DMS153 (cell line): ENCODE measurements around the gene TADA3.
A peak's percentile ranks its signal among the peaks of the same experiment; 100 is the strongest.

ENCODE experiments used
- DNase-seq: peaks from one replicate; lab custom pipeline; 2025; lab: John Stamatoyannopoulos, UW

The TADA3 gene

GRCh38 chr3:9760779-9761505 lies 31.3 kb downstream of the TADA3 start:
- DNase-seq: no peak

GRCh38 chr3:9757427-9757826 lies 34.8 kb downstream of the TADA3 start:
- DNase-seq: no peak

- no peak for DNase-seq
Measured at GRCh38 chr3:9754678-9755077, 37.6 kb downstream of the TADA3 start.

- no peak for DNase-seq
Measured at GRCh38 chr3:9750556-9751411, 41.5 kb downstream of the TADA3 start.

GRCh38 chr3:9749645-9750555 lies 42.4 kb downstream of the TADA3 start, which contains the start of gene OGG1:
TSS of gene OGG1 (plus strand) at chr3:9749952. CDS start at chr3:9750287, 335 bp downstream.
- DNase-seq: peak; percentile 81

- no peak for DNase-seq
Measured at GRCh38 chr3:9749296-9749644, 43.0 kb downstream of the TADA3 start.

GRCh38 chr3:9748031-9748430 lies 44.2 kb downstream of the TADA3 start:
- DNase-seq: no peak

GRCh38 chr3:9747267-9747666 lies 45.0 kb downstream of the TADA3 start:
- no peak for DNase-seq

GRCh38 chr3:9746330-9746729 lies 45.9 kb downstream of the TADA3 start:
- no peak for DNase-seq

- no peak for DNase-seq
Measured at GRCh38 chr3:9745521-9745920, 46.8 kb downstream of the TADA3 start.

GRCh38 chr3:9744162-9744561 lies 48.1 kb downstream of the TADA3 start:
- DNase-seq: no peak

GRCh38 chr3:9743548-9743947 lies 48.7 kb downstream of the TADA3 start:
- no peak for DNase-seq

- no peak for DNase-seq
Measured at GRCh38 chr3:9742560-9742959, 49.7 kb downstream of the TADA3 start.

- no peak for DNase-seq
Measured at GRCh38 chr3:9739181-9739580, 53.1 kb downstream of the TADA3 start.

- no peak for DNase-seq
Measured at GRCh38 chr3:9736831-9737230, 55.4 kb downstream of the TADA3 start.

- no peak for DNase-seq
Measured at GRCh38 chr3:9732740-9733115, 59.5 kb downstream of the TADA3 start.

- DNase-seq: no peak
Measured at GRCh38 chr3:9732080-9732739, 60.1 kb downstream of the TADA3 start.

GRCh38 chr3:9731206-9732079 lies 60.8 kb downstream of the TADA3 start, which contains the start of gene BRPF1:
TSS of gene BRPF1 (plus strand) at chr3:9731735. CDS start at chr3:9734141, 2,406 bp downstream.
- DNase-seq: peak; percentile 93

GRCh38 chr3:9730657-9731205 lies 61.5 kb downstream of the TADA3 start:
- DNase-seq: no peak
